DLD1 (cell line): ENCODE measurements around the gene TTI1.
"Not testable (repeated sequence)": the region's sequence is repeated elsewhere in the genome, so short reads cannot be mapped to it uniquely, and the experiment has no call there.

Experiments
- in situ Hi-C: cut with HindIII; loops from 2 replicates; pipeline ENCODE4 v1.10.0; 2017; ENCODE audit warnings: low sequenced_read_pairs

The TTI1 gene

GRCh38 chr20:37972256-37973058 is 60.8 kb downstream of the TTI1 start:
- in situ Hi-C loops, result no loop called here

GRCh38 chr20:37971561-37972127 is 61.6 kb downstream of the TTI1 start:
- in situ Hi-C loops, result no loop called here

- in situ Hi-C loops, result no loop called here
Observed at GRCh38 chr20:37970856-37971245, 62.4 kb downstream of the TTI1 start.

GRCh38 chr20:37969949-37970855 is 63.1 kb downstream of the TTI1 start:
- in situ Hi-C loops, result no loop called here

GRCh38 chr20:37968841-37969401 is 64.3 kb downstream of the TTI1 start:
- in situ Hi-C loops, result no loop called here

GRCh38 chr20:37963483-37963882 is 69.8 kb downstream of the TTI1 start:
- in situ Hi-C loops, result not testable (repeated sequence)

- in situ Hi-C loops, result no loop called here
Observed at GRCh38 chr20:37961066-37961465, 72.2 kb downstream of the TTI1 start.

- in situ Hi-C loops, result no loop called here
Observed at GRCh38 chr20:37958856-37959520, 74.3 kb downstream of the TTI1 start.

- in situ Hi-C loops, result no loop called here
Observed at GRCh38 chr20:37956107-37956585, 77.1 kb downstream of the TTI1 start.

GRCh38 chr20:37955511-37955910 is 77.7 kb downstream of the TTI1 start:
- in situ Hi-C loops, result no loop called here

GRCh38 chr20:37954626-37955025 is 78.6 kb downstream of the TTI1 start:
- in situ Hi-C loops, result no loop called here

GRCh38 chr20:37954190-37954589 is 79.1 kb downstream of the TTI1 start:
- in situ Hi-C loops, result no loop called here

- in situ Hi-C loops, result no loop called here
Observed at GRCh38 chr20:37948956-37949355, 84.3 kb downstream of the TTI1 start.

- in situ Hi-C loops, result no loop called here
Observed at GRCh38 chr20:37947943-37948342, 85.3 kb downstream of the TTI1 start.

- in situ Hi-C loops, result no loop called here
Observed at GRCh38 chr20:37946946-37947345, 86.3 kb downstream of the TTI1 start.

- in situ Hi-C loops, result no loop called here
Observed at GRCh38 chr20:37945091-37945547, 88.1 kb downstream of the TTI1 start.

- in situ Hi-C loops, result no loop called here
Observed at GRCh38 chr20:37944456-37944981, 88.7 kb downstream of the TTI1 start.

- in situ Hi-C loops, result no loop called here
Observed at GRCh38 chr20:37943501-37944455, 89.5 kb downstream of the TTI1 start.

- in situ Hi-C loops, result no loop called here
Observed at GRCh38 chr20:37943033-37943432, 90.2 kb downstream of the TTI1 start.
